EL (cell line): Measurements from ENCODE around the gene NAA35.
"Not testable (repeated sequence)": the region's sequence is repeated elsewhere in the genome, so short reads cannot be mapped to it uniquely, and the experiment has no call there.

Experiments used
- DNase-seq: peaks from one replicate; pipeline ENCODE4 v3.0.0-alpha.2; 2016

Gene NAA35

DNA sequence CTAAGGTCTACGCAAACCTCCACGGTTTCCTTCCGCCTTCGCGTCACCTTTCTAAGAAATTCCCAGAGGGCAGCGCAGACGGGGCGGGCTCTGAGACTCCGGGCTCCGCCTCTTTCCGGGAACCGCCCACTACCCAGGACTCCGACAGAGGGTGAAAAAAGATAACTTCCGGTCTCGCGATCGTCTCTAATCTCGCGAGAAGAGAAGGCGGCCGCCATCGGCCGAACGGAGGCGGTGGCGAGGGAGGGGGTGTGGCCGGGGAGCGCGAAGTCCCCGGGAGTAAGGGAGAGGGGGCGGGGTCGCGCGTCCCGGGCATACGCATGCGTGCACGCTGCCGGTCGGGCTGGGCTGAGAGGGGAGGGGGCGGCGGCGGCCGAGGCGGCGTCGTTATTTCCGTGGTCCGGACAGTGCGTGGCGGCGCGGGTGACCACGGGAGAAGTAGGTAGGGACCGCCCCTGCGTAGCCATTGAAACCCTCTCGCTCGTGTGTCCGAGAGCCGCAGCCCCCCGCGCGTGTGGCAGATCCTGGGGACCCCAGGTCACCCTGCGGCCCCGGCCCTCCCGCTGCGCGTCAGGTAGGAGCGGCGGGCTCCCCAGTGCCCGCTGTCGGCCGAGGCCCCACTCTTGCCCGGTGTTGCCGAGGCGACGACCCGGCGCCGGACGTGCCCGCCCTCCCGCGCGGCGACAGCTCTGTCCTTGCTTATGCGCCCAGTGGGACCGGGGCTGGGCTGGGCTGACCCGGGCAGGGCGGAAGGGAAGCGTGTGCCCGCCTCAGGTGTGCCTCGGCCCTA is at the start of gene NAA35:
Gene NAA35 (plus strand): TSS at position 315 of the 790 bp plus-strand sequence. CDS start 1,014 bp downstream, outside the sequence.
- peak; percentile 98 for DNase-seq

DNA sequence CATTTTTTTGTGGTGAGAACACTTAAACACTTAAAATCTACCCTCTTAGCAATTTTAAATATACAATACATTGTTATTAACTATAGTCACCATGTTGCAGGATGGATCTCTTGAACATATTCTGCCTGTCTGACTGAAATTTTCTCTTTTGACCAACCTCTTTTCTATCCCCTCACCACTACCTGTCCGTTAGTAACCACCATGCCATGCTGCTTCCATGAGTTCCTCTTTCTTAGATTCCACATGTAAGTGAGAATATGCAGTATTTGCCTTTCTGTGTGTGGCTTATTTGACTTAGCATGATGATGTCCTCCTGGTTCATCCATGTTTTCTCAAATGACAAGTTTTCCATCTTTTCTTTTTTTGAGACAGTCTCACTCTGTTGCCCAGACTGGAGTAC is 48.5 kb upstream of the NAA35 start:
- DNase-seq = no peak

DNA sequence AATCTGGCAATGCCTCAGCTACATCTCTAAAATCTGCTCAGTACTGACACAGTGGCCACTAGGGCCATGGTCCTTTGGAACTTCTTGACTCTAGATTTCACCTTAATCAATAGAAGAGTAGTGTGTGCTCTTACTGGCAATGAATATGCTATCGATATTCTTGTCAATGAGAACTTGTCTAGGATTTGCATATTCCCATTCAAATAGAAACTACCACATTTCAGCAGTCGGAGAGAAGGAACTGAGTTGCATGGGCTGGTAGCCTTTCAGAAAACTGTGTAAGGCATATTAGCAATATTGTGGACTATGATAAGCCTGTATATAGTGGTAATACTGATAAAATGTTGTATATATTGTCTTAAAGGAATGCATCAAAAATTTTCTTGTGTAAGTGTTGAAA is 45.3 kb upstream of the NAA35 start:
- DNase-seq = no peak

DNA sequence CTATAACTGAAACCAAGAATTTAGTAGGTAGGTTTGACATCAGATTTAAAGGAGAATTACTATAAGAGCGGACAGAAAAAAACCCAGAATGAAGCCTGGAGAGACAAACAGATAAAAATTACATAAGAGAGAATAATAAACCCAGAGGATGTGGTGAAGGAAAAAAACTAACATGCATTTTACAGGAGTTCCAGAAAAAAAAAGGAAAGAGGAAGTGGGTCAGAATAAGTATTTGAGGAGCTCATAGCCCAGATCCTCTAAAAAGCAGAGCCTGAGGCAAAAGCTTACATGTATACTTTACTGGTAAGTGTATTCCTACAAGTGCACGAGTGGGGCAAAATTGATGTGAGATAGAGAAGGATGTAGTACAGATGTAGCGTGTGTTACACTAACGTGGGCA is 43.1 kb upstream of the NAA35 start:
- no peak for DNase-seq

DNA sequence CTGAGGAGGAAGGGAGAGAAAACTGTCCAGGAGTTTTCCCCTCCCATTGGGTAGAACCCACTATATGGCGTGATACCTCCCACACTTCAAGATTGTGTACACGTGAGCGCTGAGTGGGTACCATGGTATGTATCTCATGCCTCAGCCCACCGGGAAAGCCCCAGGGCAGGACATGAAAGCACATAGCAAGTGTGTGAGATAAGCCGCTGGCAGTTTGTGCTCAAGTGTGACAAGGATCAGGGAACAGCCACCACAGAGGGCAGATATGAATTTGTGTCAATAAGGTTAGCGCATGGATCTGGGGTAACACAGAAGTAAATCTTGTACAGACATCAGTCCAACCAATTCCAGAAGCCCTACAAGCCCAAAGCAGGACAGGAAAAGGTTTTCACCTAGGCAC is 42.6 kb upstream of the NAA35 start:
- peak; percentile 32 for DNase-seq

DNA sequence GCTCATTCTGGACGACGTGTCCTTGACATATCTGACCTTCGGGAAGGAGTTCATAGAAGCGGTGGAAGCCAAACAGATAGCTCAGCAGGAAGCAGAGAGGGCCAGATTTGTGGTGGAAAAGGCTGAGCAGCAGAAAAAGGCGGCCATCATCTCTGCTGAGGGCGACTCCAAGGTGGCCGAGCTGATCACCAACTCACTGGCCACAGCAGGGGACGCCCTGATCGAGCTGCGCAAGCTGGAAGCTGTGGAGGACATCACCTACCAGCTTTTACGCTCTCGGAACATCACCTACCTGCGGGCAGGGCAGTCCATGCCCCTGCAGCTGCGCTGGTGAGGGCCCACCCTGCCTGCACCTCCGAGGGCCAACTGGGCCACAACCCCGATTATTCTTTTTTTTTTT is 41.6 kb upstream of the NAA35 start:
- no peak for DNase-seq

DNA sequence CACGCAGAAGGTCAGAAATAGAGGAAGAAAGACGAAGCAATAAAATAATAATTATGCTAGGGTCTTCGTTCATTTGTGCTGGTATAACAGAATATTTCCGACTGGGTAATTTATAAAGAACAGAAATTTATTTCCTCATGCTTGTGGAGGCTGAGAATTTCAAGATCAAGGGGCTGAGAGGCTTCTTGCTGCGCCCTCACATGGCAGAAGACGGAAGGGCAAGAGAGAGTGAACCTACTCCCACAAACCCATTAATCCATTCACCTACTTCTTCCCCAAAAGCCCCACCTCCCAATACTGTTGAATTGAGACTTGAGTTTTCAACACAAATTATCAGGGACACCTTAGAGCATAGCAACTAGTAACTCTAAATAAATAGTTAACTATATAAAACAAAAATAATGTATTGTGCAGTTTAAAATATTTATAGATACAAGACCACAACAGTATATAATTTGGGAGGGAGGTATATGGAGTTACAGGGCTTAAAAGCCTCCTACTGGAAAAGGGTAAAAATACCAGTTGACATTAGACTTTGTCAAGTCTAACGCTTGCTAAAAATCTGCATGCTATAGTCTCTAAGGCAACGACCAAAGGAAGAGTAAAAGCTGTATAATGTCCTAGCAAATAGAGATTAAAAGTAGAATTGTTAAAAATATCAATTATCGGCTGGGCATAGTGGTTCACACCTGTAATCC is 40.3 kb upstream of the NAA35 start:
- DNase-seq = peak; percentile 38

DNA sequence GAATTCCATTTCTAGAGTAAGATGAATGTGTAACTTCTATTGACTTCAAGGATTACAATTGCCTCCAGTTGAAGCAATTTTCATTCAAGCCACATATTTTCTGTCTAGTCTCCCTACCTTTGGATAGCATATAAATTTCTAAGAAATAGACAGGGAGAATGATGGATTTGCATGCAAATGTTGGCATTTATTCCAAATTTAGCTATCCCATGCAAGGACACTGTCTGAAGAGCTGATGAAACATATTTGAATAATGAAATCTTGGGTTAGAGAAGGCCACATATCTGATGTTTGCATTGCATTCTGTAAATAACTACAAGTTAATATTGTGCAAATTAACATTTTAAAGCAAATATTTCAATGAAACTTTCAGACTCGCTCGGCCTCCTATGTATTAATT is 36.0 kb upstream of the NAA35 start:
- DNase-seq = no peak

DNA sequence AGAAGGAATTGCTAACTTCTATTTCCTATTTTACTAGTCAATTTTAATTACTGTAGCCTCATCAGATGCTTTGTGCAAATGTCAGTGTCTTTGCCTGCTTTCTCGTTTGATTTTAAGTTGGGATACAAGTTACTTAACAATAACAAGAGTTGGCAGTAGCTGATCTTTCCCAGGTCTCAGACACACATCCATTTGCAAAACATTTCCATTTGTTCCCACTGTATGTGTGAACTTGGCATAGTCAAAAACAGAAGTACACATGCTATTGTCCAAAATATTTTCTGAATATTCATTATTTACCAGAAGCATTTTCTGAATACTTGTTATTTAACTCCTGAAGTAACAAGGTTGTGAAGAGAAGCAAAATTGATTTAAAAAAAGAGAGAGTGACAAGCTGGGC is 35.0 kb upstream of the NAA35 start:
- DNase-seq = no peak

DNA sequence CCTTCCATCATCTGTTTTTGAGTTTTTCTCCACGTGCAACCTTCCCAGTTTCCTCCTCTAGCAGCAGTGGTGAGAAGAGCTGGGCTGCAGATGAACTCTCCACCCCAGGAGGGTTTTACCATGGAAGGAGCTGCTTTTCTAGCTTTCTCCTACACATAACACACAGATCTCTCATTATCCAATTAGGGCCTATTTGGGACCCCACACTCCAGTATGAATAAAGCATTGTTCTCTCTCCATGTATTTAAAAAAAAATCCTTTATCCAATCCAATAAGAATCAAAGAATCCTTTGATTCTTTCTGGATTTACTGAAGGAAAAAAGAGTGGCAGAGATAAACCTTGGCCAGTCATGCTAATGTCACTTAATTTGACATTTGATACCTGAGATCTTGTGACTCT is 31.6 kb upstream of the NAA35 start:
- DNase-seq = no peak

DNA sequence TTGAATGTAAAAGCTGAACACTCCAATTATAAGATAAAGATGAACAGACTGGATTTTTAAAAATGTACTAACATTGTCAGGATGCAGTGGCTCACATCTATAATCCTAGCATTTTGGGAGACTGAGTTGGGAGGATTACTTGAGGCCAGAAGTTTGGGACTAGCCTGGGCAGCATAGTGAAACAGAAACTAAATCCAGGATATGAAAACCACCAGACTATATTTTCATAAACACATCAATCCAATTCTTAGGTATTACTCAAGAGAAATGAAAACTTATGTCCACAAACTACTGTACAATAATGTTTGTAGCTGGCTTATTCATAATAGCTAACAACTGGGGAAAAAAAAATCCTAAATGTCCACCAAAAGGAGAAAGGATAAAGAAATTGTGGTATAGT is 26.8 kb upstream of the NAA35 start:
- DNase-seq = no peak

DNA sequence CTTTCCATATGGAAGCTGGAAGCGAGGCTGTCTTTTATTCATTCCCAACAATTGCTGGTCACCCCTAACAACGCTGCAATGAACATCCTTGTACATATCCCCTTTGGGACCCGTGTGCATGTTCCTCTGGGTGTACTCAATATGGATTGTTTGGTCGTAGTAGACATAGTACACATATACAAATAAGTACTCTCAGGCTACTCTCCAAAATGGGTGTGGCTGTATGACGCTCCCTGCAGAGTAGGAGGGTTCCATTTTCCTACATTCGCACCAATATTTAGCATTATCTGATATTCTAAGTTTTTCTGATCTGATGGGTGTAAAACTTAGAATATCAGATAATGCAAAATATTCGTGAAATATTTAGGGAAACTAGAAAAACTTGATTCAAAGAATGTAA is 23.2 kb upstream of the NAA35 start:
- no peak for DNase-seq

DNA sequence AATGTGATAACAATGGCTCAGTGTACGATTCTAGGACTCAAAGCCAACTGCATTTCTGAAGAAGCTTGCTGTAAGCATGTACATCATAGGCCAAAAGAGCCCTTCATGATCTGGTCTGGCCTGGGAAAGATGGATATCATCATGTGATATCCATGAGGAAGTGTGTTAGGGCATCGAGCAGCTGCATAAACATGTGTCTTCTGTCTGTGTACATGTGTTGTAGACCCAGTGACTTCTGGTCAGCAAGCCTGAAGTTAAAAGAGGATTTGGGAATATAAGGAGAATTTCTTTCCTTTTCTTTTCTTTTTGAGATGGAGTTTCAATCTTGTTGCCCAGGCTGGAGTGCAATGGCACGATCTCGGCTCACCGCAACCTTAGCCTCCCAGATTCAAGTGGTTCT is 15.5 kb upstream of the NAA35 start:
- no peak for DNase-seq

DNA sequence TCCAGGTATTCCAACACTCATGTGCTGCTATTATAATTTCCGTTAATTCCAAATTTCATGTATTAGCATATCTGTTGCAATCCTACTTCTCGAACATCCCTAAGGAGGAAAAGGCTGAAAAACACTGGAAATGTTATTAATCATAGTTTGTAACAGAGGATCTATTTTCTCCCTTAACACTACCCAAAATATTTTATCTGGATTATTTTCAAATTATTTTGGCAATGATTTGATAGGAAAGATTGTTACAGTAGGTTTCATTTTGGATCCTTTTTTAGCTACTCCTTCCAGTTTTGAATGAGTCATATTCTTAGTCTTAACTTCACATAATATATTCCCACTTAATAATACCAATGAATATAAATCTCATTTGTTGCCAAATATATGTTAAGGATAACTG is 13.9 kb upstream of the NAA35 start:
- DNase-seq = no peak

DNA sequence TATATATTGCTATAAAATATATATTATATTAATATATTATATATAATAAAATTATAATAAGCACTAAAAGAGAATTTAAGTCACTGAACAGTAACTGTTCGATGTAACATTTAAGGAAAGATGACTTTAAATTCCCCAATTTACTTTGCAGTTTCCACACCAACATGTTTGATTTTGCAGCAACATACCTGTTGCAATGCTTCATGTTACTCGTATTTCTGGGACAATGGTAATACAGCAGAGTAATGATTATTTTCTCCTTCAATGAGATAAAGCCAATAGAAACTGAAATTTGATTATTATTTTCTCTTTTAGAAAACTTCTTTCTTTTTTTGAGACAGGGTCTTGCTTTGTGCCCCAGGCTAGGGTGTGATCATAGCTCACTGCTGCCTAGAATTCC is 9.5 kb upstream of the NAA35 start:
- DNase-seq = no peak

DNA sequence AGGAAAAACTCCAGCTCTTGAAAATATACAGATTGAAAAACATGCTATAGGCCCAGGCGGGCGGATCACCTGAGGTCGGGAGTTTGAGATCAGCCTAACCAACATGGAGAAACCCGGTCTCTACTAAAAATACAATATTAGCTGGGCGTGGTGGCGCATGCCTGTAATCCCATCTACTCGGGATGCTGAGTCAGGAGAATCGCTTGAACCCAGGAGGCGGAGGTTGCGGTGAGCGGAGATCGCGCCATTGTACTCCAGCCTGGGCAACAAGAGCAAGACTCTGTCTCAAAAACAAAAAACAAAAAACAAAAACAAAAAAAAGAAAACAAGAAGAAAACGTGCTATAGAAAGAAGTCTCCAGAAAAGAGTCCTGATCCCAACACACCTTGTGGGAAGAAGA is 5.0 kb upstream of the NAA35 start:
- not testable (repeated sequence) for DNase-seq

DNA sequence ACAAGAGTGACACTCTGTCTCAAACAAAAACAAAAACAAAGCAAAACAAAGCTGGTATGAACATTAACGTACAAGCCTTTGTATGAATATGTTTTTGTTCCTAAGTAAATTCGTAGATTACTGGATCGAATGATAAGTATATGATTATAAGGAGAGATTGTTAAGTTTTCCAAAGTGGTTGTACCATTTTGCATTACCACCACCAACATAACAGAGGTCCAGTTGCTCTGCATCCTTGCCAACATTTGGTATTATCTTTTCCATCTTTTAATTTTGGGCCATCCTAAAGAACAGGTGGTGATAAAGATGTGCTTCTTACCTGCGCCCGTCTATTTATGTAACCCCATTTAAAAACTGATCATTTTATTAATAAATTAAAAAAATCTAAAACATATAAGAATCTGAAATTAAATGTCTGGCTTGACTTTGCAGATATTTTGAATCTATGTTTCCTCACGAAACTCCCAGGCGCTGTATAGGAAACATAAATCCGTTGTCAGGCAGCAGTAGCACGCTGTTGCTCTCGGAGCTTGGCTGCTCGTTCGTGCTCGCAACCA is 593 bp upstream of the NAA35 start:
- DNase-seq = no peak

DNA sequence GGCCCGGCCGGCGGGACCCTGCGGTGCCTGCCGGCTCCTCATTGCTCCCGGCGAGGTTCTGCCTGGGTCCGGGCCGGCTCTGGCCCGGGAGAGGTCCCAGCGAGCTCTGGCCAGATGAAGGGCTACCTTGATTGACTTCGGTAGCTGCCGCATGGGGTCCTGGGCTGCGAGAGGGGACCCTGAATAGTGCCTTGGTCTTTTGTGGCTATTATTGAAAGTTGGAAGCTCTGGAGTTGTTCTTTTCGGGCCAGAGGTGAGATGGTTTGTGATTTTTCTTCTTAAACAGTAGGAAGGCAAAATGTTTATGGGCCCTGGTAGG is 635 bp downstream of the NAA35 start:
- no peak for DNase-seq

DNA sequence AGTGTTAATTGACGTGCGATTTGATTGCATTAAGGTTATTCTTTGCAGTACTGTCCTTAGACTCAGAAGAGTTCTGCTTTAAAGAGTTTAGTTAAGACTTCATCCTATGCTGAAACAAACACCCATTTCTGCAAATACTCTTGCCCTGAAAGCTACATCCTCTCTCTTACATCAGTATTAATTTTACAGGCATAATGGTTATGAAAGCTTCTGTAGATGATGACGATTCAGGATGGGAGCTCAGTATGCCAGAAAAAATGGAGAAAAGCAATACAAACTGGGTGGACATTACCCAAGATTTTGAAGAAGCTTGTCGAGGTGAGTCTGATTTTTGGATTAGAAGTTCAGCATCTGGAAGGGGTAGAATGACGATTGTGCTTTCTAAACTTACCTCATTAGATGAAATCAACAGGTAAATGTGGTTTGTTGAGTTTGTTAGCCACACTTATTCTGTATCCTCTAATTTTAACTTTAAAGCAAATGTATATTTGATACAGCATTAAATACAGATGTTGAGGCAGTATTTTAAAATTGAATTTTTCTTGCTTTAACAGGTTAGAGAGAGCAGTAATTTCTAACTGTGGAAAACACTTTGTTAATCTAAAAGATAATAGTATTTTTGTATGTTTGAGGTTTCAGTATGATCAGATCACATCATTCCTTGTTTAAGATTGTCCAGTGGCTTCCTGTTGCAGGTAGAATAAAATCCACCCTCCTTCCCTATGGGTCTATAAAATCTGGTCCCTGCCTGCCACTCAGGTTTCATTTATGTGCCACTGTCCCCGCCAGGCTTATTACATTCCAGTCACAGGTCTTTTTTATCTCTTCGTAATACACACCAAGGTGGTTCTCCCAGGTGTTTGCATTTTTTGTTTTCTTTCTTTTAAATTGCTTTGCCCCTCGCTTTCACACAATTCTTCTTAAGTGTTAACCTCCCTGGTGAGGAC is 1.3 kb downstream of the NAA35 start:
- DNase-seq = peak; percentile 4

DNA sequence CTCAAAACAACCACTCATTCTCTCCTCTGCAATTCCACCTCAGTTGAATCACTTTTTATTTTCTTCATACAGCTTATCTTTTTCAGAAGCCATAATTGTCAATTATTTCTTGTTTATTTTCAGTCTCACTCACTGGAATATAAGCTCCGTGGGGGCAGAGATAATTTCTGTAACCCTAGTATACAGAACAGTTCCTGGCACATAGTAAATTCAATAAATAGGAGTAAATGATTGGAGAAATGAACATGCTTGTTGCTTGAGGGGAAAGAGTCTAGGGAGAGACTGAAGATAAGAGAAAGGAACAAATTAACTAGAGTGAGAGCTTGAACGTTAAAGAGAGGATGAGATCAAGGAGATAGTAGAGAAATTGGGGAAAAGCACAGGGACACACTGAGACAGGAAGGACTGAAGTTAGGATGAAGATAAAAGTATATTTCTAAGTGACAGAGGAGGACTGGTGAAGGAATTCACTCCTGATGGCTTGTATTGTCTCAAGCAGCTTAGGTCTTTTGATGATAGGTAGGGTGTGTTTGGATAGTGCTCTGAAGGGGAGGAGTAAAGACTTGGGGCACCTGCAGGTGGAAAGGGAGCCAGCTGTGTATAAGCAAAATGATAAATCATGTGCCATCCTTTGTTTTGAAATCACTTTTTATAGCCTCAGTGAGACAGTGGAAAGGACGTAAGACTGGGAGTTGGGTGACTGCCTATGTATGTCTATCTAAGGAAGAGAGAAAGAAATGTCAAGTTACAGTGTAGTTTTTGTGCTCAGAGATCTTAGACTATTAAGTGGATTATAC is 2.2 kb downstream of the NAA35 start:
- no peak for DNase-seq

DNA sequence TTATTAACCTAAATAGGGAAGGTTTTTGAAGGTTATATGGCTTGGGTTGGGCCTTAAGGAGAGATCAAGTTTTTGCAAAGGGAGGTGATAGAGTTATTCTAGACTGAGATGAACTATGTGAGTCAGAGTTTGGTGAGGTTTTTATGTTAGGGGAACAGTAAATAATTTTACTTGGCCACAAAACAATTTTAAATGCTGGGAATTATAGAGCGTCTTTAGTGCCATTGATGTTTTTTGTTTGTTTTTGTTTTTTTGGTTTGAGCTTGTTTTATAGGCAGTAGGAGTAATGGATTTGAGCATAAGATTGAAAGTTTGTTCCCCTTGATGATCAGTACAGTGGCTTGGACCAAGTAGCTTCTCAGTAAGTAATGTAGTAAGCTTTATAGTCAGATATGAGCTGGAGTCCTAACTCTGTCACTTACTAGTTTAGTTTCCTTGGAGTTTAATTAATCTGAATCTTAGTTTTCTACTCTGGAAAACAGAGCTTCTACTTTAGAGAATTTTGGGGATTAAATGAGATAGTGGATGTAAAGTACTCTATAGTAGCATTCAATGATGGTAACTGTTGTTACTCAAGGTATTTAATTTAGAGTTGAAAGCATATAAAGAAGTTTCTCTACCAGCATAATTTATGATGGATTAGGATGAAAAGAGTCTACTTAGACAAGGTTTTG is 2.9 kb downstream of the NAA35 start:
- no peak for DNase-seq

DNA sequence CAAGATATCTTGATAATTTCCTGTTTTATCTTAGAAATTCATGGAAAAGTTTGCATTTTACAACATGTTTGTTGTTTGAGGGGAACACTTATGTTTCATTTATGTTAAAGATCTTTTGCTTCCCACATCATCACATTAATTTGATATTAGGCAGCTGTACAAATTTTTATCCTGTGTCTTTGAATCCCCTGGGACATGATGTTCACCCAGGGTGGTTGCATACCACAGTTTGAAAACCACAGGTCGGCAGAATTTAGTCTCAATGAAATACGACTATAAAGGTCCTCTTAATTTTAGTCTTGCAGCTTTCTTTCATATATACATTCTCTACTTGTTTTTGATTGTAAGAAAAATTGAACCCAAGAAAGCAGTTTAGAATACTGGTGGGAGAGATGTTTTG is 3.7 kb downstream of the NAA35 start:
- DNase-seq = no peak
